Liver (tissue), 9 donors: ENCODE data around the gene NDUFAF2. TPM values are rescaled to one million over a fixed set of nuclear protein-coding genes. Genes with fewer than 3 reads are reported as not detected.
A peak's percentile ranks its signal among the peaks of the same experiment; 100 is the strongest.

Experiments used
- DNase-seq: peaks from one replicate; pipeline ENCODE4 v3.0.0-alpha.2; 2017; ENCODE audit warnings: low spot score
- H3K27ac ChIP-seq, 2 donors: one replicate each; pipeline ENCODE4 v1.7.0; 2013; ENCODE audit warnings: inconsistent platforms in 2 of 2, low read length in 2 of 2, control low read depth in 1 of 2, low read depth in 1 of 2, mild to moderate bottlenecking in 1 of 2
- H3K27me3 ChIP-seq, 4 donors: one replicate each; pipeline versions ENCODE4 v1.6.1 to v1.7.0; 2013; ENCODE audit warnings: low read length in 3 of 4, inconsistent platforms in 1 of 4, mild to moderate bottlenecking in 1 of 4, moderate library complexity in 1 of 4; ENCODE audit not compliant: control insufficient read depth in 4 of 4, insufficient read depth in 4 of 4
- H3K36me3 ChIP-seq, 4 donors: one replicate each; pipeline versions ENCODE4 v1.6.1 to v1.7.0; 2013; ENCODE audit warnings: low read length in 3 of 4, mild to moderate bottlenecking in 3 of 4, low read depth in 1 of 4, moderate library complexity in 1 of 4; ENCODE audit not compliant: control insufficient read depth in 4 of 4, insufficient read depth in 3 of 4
- H3K4me1 ChIP-seq, 4 donors: one replicate each; pipeline versions ENCODE4 v1.6.1 to v1.7.0; 2013; ENCODE audit warnings: low read length in 3 of 4, mild to moderate bottlenecking in 3 of 4, moderate library complexity in 1 of 4; ENCODE audit not compliant: control insufficient read depth in 4 of 4, insufficient read depth in 4 of 4
- H3K4me3 ChIP-seq, 3 donors: one replicate each; pipeline versions ENCODE4 v1.6.1 to v1.7.0; 2013; ENCODE audit warnings: low read length in 3 of 3, control low read depth in 1 of 3, low read depth in 1 of 3, mild to moderate bottlenecking in 1 of 3
- H3K9ac ChIP-seq, 2 donors: one replicate each; pipeline ENCODE4 v1.7.0; 2013; ENCODE audit warnings: low read length in 2 of 2, mild to moderate bottlenecking in 2 of 2, moderate library complexity in 2 of 2, control low read depth in 1 of 2, low read depth in 1 of 2
- H3K9me3 ChIP-seq, 4 donors: one replicate each; pipeline versions ENCODE4 v1.6.1 to v1.7.0; 2013; ENCODE audit warnings: low read length in 3 of 4; ENCODE audit not compliant: control insufficient read depth in 4 of 4
- ATF3 ChIP-seq: IDR thresholded peaks from 2 replicates; pipeline ENCODE4 v1.6.1; 2016; ENCODE audit warnings: antibody characterized with exemption
- EGR1 ChIP-seq, 2 donors: IDR thresholded peaks; 2 replicates each; pipeline ENCODE4 v1.6.1; 2016 to 2018; ENCODE audit warnings: antibody characterized with exemption in 2 of 2, low read depth in 2 of 2
- FOXA1 ChIP-seq: IDR thresholded peaks from 2 replicates; pipeline ENCODE4 v1.6.1; 2016; ENCODE audit warnings: antibody characterized with exemption
- FOXA2 ChIP-seq: IDR thresholded peaks from 2 replicates; pipeline ENCODE4 v1.6.1; 2016; ENCODE audit warnings: antibody characterized with exemption
- GABPA ChIP-seq, 2 donors: IDR thresholded peaks in 1 of 2; conservative IDR thresholded peaks in 1 of 2; 2 replicates each; pipeline ENCODE4 v1.6.1; 2016; ENCODE audit warnings: antibody characterized with exemption in 2 of 2, mild to moderate bottlenecking in 1 of 2, moderate library complexity in 1 of 2
- HNF4A ChIP-seq, 2 donors: conservative IDR thresholded peaks; 2 replicates each; pipeline ENCODE4 v1.6.1; 2016; ENCODE audit warnings: antibody characterized with exemption in 2 of 2, mild to moderate bottlenecking in 2 of 2
- JUND ChIP-seq, 2 donors: IDR thresholded peaks; 2 replicates each; pipeline ENCODE4 v1.6.1; 2016; ENCODE audit warnings: antibody characterized with exemption in 2 of 2
- MAX ChIP-seq: IDR thresholded peaks from 2 replicates; pipeline ENCODE4 v1.6.1; 2016; ENCODE audit warnings: antibody characterized with exemption
- NR2F2 ChIP-seq: IDR thresholded peaks from 2 replicates; pipeline ENCODE4 v1.6.1; 2016; ENCODE audit warnings: antibody characterized with exemption
- RAD21 ChIP-seq, 2 donors: IDR thresholded peaks; 2 replicates each; pipeline ENCODE4 v1.6.1; 2016; ENCODE audit warnings: antibody characterized with exemption in 2 of 2, mild to moderate bottlenecking in 2 of 2
- REST ChIP-seq: IDR thresholded peaks from 2 replicates; pipeline ENCODE4 v1.6.1; 2016; ENCODE audit warnings: antibody characterized with exemption, mild to moderate bottlenecking
- RXRA ChIP-seq, 2 donors: IDR thresholded peaks; 2 replicates each; pipeline ENCODE4 v1.6.1; 2017 to 2018; ENCODE audit warnings: antibody characterized with exemption in 2 of 2, mild to moderate bottlenecking in 1 of 2
- TAF1 ChIP-seq: conservative IDR thresholded peaks from 2 replicates; pipeline ENCODE4 v1.6.1; 2016; ENCODE audit warnings: antibody characterized with exemption, mild to moderate bottlenecking
- YY1 ChIP-seq: IDR thresholded peaks from 2 replicates; pipeline ENCODE4 v1.6.1; 2016; ENCODE audit warnings: antibody characterized with exemption, mild to moderate bottlenecking
- ZBTB33 ChIP-seq: IDR thresholded peaks from 2 replicates; pipeline ENCODE4 v1.6.1; 2016; ENCODE audit warnings: antibody characterized with exemption
- WGBS: extraction: QIAGEN DNeasy Blood & Tissue Kit; methylation state at CpG from one replicate; pipeline ENCODE4 v1.1.7; 2013; 5-methylcytosine and 5-hydroxymethylcytosine counted together
- polyA plus RNA-seq, 2 donors: library from polyadenylated mRNA; stranded (reverse) in 1 of 2; unstranded in 1 of 2; fragments of 200-250 nt in 1 of 2; fragments of >200 nt in 1 of 2; fragmentation: Nextera tagmentation in 1 of 2; extraction: Ambion mirVana in 1 of 2; gene quantifications; one replicate each; pipeline versions ENCODE4 v1.2.1 to v1.2.3, GENCODE V29; 2013 to 2015
- total RNA-seq, 2 donors: library from RNA; depleted of rRNA; stranded (reverse); fragments of >200 nt; gene quantifications; one replicate each; pipeline ENCODE4 v1.2.3, GENCODE V29; 2014
- TF ChIP-seq, protein P1 (sequence below): fragments of 150-350 bp; IDR thresholded peaks from 2 replicates; pipeline ENCODE4 v1.5.1; 2017; ENCODE audit warnings: improper control_type of control experiment, low read depth, low read length; ENCODE audit not compliant: missing input control
- donor health status: healthy.
- donor health status: healthy.
- donor health status: healthy.
- donor health status: healthy.
- donor health status: healthy.

The NDUFAF2 gene
- total and polyA plus RNA-seq, 4 donors = 4.3 to 21.3 (median 12.5) TPM

GRCh38 chr5:60943624-60944023 lies 1.4 kb upstream of the NDUFAF2 start:
- no peak for TF ChIP-seq ZBTB33
- TF ChIP-seq ATF3 = no peak
- no peak for TF ChIP-seq RAD21 (IDR thresholded peaks at IDR 0.05)
- TF ChIP-seq HNF4A (conservative IDR thresholded peaks at IDR 0.05) = no peak
- no peak for TF ChIP-seq GABPA (IDR thresholded peaks at IDR 0.05 in 1 of 2, conservative IDR thresholded peaks at IDR 0.05 in 1 of 2)
- TF ChIP-seq MAX = no peak
- no peak for TF ChIP-seq JUND (IDR thresholded peaks at IDR 0.05)
- TF ChIP-seq EGR1 (IDR thresholded peaks at IDR 0.05; ENCODE audit: low read depth in 2 of 2) = no peak
- TF ChIP-seq NR2F2 = no peak
- TF ChIP-seq TAF1 = no peak
- TF ChIP-seq FOXA1 = no peak
- TF ChIP-seq RXRA (IDR thresholded peaks at IDR 0.05) = no peak
- TF ChIP-seq YY1 = no peak
- no peak for TF ChIP-seq FOXA2
- TF ChIP-seq REST = no peak
- TF ChIP-seq, protein P1, sequence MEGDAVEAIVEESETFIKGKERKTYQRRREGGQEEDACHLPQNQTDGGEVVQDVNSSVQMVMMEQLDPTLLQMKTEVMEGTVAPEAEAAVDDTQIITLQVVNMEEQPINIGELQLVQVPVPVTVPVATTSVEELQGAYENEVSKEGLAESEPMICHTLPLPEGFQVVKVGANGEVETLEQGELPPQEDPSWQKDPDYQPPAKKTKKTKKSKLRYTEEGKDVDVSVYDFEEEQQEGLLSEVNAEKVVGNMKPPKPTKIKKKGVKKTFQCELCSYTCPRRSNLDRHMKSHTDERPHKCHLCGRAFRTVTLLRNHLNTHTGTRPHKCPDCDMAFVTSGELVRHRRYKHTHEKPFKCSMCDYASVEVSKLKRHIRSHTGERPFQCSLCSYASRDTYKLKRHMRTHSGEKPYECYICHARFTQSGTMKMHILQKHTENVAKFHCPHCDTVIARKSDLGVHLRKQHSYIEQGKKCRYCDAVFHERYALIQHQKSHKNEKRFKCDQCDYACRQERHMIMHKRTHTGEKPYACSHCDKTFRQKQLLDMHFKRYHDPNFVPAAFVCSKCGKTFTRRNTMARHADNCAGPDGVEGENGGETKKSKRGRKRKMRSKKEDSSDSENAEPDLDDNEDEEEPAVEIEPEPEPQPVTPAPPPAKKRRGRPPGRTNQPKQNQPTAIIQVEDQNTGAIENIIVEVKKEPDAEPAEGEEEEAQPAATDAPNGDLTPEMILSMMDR = no peak
- H3K9me3 ChIP-seq = no peaks in the 10 kb centered on the region
- H3K4me3 ChIP-seq = peak overlapping the region in 1 of 3 donors; percentile 65
- no peaks in the 10 kb centered on the region for H3K27me3 ChIP-seq
- no peaks in the 10 kb centered on the region for H3K36me3 ChIP-seq
- 69% methylated on average over 3 of the region's 3 CpGs for WGBS
- H3K4me1 ChIP-seq = peaks cover 2 to 19% (median 13%) of the 10 kb centered on the region in 4 donors
- no peak overlapping the region for H3K9ac ChIP-seq
- H3K27ac ChIP-seq = peak overlapping the region in 1 of 2 donors; percentile 30
- DNase-seq = no peak

GRCh38 chr5:60945813-60946187 lies 795 bp downstream of the NDUFAF2 start:
- Histone ChIP-seq H3K27me3 (no peaks in the 10 kb centered on the region), H3K27ac (peak overlapping the region; percentile 47 to 89), H3K4me1 (peaks cover 2 to 19% (median 13%) of the 10 kb centered on the region in 4 donors), H3K9ac (peak overlapping the region; percentile 10 to 87), H3K4me3 (peak overlapping the region; percentile 65 to 95 (median 92)), H3K36me3 (no peaks in the 10 kb centered on the region), H3K9me3 (no peaks in the 10 kb centered on the region)
- DNase-seq = no peak
- no peak for TF ChIP-seq RXRA (IDR thresholded peaks at IDR 0.05)
- peak; percentile 75 for TF ChIP-seq REST
- 2% methylated on average over 18 of the region's 18 CpGs for WGBS
